ENCODE measurements around the gene ANAPC1. TPM values are rescaled to one million over a fixed set of nuclear protein-coding genes. Genes with fewer than 3 reads are reported as not detected.

Gene ANAPC1
- total and polyA plus RNA-seq, 9 of the 15 experiments (the other 6 are each of a cell fraction or from before 2014, with no cell fraction given) = 14.0 to 126 (median 78.2) TPM

DNA sequence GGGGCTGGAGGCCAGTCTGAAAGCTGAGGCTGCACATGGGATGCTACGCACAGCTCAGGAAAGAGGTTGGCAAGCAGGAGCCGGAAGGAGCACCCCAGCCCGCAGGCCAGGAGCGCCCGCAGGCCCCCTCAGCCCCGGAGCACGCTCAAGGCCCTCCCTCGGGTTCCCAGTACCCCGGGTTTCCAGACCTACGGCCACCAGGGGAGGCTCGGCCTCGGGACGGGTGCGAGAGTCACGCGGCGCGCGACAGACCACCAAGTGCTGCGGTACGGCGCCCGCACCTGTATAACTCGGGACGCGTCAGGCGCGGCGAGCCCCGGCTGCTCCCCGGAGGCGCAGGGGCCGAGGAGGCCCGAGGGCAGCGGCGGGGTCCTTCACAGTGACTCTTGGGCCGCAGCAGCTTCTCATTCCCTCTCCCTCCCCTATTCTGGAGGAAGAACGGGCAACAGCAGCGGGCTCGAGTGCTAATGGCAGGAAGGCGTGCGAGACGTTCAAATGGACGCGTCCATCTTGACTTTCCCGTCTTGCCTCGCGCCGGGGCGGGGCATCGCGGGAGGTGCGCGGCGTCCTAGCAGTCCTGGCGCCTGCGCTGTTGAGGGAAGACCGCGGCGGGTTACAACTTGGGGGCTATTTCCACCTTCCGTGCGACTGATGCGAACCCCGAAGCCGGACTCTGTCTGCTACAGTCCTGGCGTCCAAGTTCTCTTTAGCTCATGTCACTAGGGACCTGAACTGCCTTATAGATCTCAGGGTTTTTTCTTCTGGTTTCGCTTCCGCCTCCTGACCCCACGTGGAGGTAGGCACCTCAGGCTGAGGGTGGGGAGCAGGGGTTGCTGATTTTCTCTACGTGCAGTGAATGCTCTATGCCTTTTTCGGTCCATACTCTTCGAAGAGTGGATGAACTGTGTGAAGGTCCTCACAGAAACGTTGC lies at the start of gene ANAPC1 (continued):
- TF ChIP-seq MLX (CRISPR knock-in tag; conservative IDR thresholded peaks at IDR 0.05) (0 out of 4 replicates have a peak, but pooled peaks of 1 of the 2 experiments have one; percentile 23), YY1 (IDR thresholded peaks at IDR 0.05; ENCODE audit: borderline replicate concordance in 1 of 3, control insufficient read depth in 1 of 3, extremely low read depth in 1 of 3, insufficient read depth in 3 of 3, insufficient read length in 1 of 3, insufficient replicate concordance in 2 of 3, low read depth in 1 of 3, low read length in 2 of 3) (peak; percentile 76 to 98 (median 94)), PML (IDR thresholded peaks at IDR 0.05; ENCODE audit: low read length) (peak; percentile 56), HDAC1 (IDR thresholded peaks at IDR 0.05) (peak; percentile 51 to 99; a peak in 3 of 4 replicates), CCAR2 (IDR thresholded peaks at IDR 0.05; ENCODE audit: low read depth, low read length) (no peak), E2F6 (IDR thresholded peaks at IDR 0.05; ENCODE audit: borderline replicate concordance in 1 of 2, extremely low read depth in 1 of 2, insufficient read depth in 1 of 2, insufficient read length in 1 of 2, low read depth in 1 of 2, low read length in 1 of 2, poor library complexity in 1 of 2, severe bottlenecking in 1 of 2) (peak; percentile 32 to 53), NCOA6 (IDR thresholded peaks at IDR 0.05) (no peak), BRD9 (IDR thresholded peaks at IDR 0.05; ENCODE audit: low read depth, partially characterized antibody) (no peak), MTF1 (CRISPR knock-in tag; IDR thresholded peaks at IDR 0.05; ENCODE audit: borderline replicate concordance) (no peak), DPF2 (IDR thresholded peaks at IDR 0.05) (no peak), EHMT2 (IDR thresholded peaks at IDR 0.05) (no peak), ZNF830 (CRISPR knock-in tag; IDR thresholded peaks at IDR 0.05) (0 out of 2 replicates have a peak, but pooled peaks have one; percentile 15), TCF15 (CRISPR knock-in tag; IDR thresholded peaks at IDR 0.05) (no peak), SRSF9 (IDR thresholded peaks at IDR 0.05; ENCODE audit: borderline replicate concordance, low read depth, low read length) (no peak), NFRKB (IDR thresholded peaks at IDR 0.05; ENCODE audit: low read depth) (peak; percentile 62; the same call in 1 of the 2 replicates), SAFB2 (IDR thresholded peaks at IDR 0.05; ENCODE audit: borderline replicate concordance, low read depth, low read length, severe bottlenecking) (no peak)
- TF ChIP-seq, protein P1, sequence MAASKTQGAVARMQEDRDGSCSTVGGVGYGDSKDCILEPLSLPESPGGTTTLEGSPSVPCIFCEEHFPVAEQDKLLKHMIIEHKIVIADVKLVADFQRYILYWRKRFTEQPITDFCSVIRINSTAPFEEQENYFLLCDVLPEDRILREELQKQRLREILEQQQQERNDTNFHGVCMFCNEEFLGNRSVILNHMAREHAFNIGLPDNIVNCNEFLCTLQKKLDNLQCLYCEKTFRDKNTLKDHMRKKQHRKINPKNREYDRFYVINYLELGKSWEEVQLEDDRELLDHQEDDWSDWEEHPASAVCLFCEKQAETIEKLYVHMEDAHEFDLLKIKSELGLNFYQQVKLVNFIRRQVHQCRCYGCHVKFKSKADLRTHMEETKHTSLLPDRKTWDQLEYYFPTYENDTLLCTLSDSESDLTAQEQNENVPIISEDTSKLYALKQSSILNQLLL (CRISPR knock-in tag; IDR thresholded peaks at IDR 0.05; ENCODE audit: borderline replicate concordance) = no peak
- TF ChIP-seq, protein P2, sequence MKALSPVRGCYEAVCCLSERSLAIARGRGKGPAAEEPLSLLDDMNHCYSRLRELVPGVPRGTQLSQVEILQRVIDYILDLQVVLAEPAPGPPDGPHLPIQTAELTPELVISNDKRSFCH (CRISPR knock-in tag; IDR thresholded peaks at IDR 0.05) = no peak
- TF ChIP-seq, protein P2 (tag; IDR thresholded peaks at IDR 0.05) = no peak; the same call in 1 of the 2 replicates

All from K562 (cell line).